CD4-positive, alpha-beta memory T cell (primary cell): Measurements from ENCODE around the gene GPRIN1. TPM values are rescaled to one million over a fixed set of nuclear protein-coding genes. Genes with fewer than 3 reads are reported as not detected.

Experiments used
- CTCF ChIA-PET: fragments of 350-600 bp; sonication (Branson Sonifier 250); formaldehyde crosslinking; loops from one replicate; lab custom pipeline; 2021; ENCODE audit warnings: inconsistent platforms; ENCODE audit not compliant: partially characterized antibody; lab: Charles Lee
- POLR2A ChIA-PET: fragments of 350-600 bp; sonication (Branson Sonifier 250); formaldehyde crosslinking; loops from one replicate; lab custom pipeline; 2021; ENCODE audit not compliant: partially characterized antibody; lab: Charles Lee
- DNase-seq, 5 donors: peaks; one replicate each; pipeline versions ENCODE4 v3.0.0 to v3.0.0-alpha.2; 2020 to 2022; ENCODE audit warnings: mixed read lengths in 1 of 5
- H3K27ac ChIP-seq: one replicate; pipeline ENCODE4 v1.7.0; 2013; ENCODE audit warnings: low read depth, low read length
- H3K27me3 ChIP-seq: 2 replicates; pipeline ENCODE4 v1.7.0; 2013; ENCODE audit warnings: mild to moderate bottlenecking, low read length, moderate library complexity; ENCODE audit not compliant: insufficient read depth
- H3K36me3 ChIP-seq: 2 replicates; pipeline ENCODE4 v1.7.0; 2013; ENCODE audit warnings: mild to moderate bottlenecking, low read length, moderate library complexity; ENCODE audit not compliant: insufficient read depth
- H3K4me1 ChIP-seq: 2 replicates; pipeline ENCODE4 v1.7.0; 2013; ENCODE audit warnings: mild to moderate bottlenecking, low read length, moderate library complexity; ENCODE audit not compliant: insufficient read depth
- H3K4me3 ChIP-seq, 2 donors: one replicate each; pipeline ENCODE4 v1.7.0; 2013; ENCODE audit warnings: low read length in 2 of 2, mild to moderate bottlenecking in 1 of 2
- H3K9me3 ChIP-seq, 2 donors: one replicate each; pipeline ENCODE4 v1.7.0; 2013; ENCODE audit warnings: low read length in 2 of 2, control low read depth in 1 of 2; ENCODE audit not compliant: control insufficient read depth in 1 of 2
- H3K27ac Mint-ChIP-seq, 7 donors: one replicate each; pipeline ENCODE4 v1.8.0; 2020 to 2021; ENCODE audit warnings: mixed read lengths in 7 of 7, mild to moderate bottlenecking in 6 of 7, inconsistent platforms in 3 of 7, moderate library complexity in 3 of 7
- H3K27me3 Mint-ChIP-seq, 2 donors: one replicate each; pipeline ENCODE4 v1.8.0; 2020 to 2021; ENCODE audit warnings: mixed read lengths in 2 of 2
- H3K36me3 Mint-ChIP-seq, 2 donors: one replicate each; pipeline ENCODE4 v1.8.0; 2020 to 2021; ENCODE audit warnings: mixed read lengths in 2 of 2, inconsistent platforms in 1 of 2, mild to moderate bottlenecking in 1 of 2
- H3K4me1 Mint-ChIP-seq, 4 donors: one replicate each; pipeline ENCODE4 v1.8.0; 2020 to 2021; ENCODE audit warnings: mixed read lengths in 4 of 4, mild to moderate bottlenecking in 1 of 4
- H3K4me3 Mint-ChIP-seq, 8 donors: one replicate each; pipeline ENCODE4 v1.8.0; 2020 to 2021; ENCODE audit warnings: mixed read lengths in 8 of 8, mild to moderate bottlenecking in 7 of 8, moderate library complexity in 6 of 8, inconsistent platforms in 3 of 8
- H3K9me3 Mint-ChIP-seq, 8 donors: one replicate each; pipeline ENCODE4 v1.8.0; 2020 to 2021; ENCODE audit warnings: mixed read lengths in 8 of 8, mild to moderate bottlenecking in 5 of 8, inconsistent platforms in 3 of 8, moderate library complexity in 1 of 8
- intact Hi-C: fragments of 100-400 bp; cut with micrococcal nuclease; formaldehyde crosslinking; loops from one replicate; pipeline ENCODE4 v1.15.1; 2023
- polyA plus RNA-seq, 2 donors: library from polyadenylated mRNA; unstranded; fragments of 300-500 nt; fragmentation: Illumina TruSeq; gene quantifications; one replicate each; pipeline ENCODE4 v1.2.3, GENCODE V29; 2021
- total RNA-seq, 2 experiments: library from RNA; stranded (reverse); gene quantifications; one replicate each; pipeline ENCODE4 v1.2.3, GENCODE V29; 2021

The GPRIN1 gene
- total RNA-seq, result under 1 TPM; 0.41 to 0.44 TPM
- polyA plus RNA-seq, result under 1 TPM in 1 of 2 donors, not detected in 1; 0.37 TPM

- CTCF ChIA-PET, result interaction anchor here (1.3 kb wide), 1 partner anchor 51 kb away, joined by 4 read pairs; no protein-coding TSS in a partner anchor
- H3K4me3 ChIP-seq, result peak within 1 kb of the TSS in 1 of 2 donors; percentile 62
- Mint-ChIP-seq H3K4me1 (peaks cover 7 to 20% (median 13%) of the 10 kb centered on the region in 4 donors), H3K9me3 (peaks cover 0 to 4% (median 0%) of the 10 kb centered on the region in 8 donors), H3K27ac (peak within 1 kb of the TSS in 6 of 7 donors; percentile 49 to 93 (median 62)), H3K4me3 (peak within 1 kb of the TSS; percentile 88 to 95 (median 91)), H3K36me3 (peaks cover 0 to 5% of the 10 kb centered on the region in 2 donors), H3K27me3 (peaks cover 9 to 32% of the 10 kb centered on the region in 2 donors)
- peaks cover 8% of the 10 kb centered on the region for H3K4me1 ChIP-seq
- H3K36me3 ChIP-seq, result no peaks in the 10 kb centered on the region
- intact Hi-C loops, result no loop called here
- no peaks in the 10 kb centered on the region for H3K27me3 ChIP-seq
- H3K9me3 ChIP-seq, result no peaks in the 10 kb centered on the region
- H3K27ac ChIP-seq, result no peak within 1 kb of the TSS
- POLR2A ChIA-PET, result no interaction called here
- DNase-seq, result peak in 4 of 5 donors; percentile 31 to 64 (median 40)
Observed at GRCh38 chr5:176609724-176610434, at the start of gene GPRIN1. Gene GPRIN1, minus strand, starts transcription at chr5:176610156. Its CDS starts 10,322 bp downstream, at chr5:176599834.

- Histone ChIP-seq H3K27ac (no peak overlapping the region), H3K36me3 (no peaks in the 10 kb centered on the region), H3K9me3 (no peaks in the 10 kb centered on the region), H3K27me3 (no peaks in the 10 kb centered on the region), H3K4me1 (peaks cover 36% of the 10 kb centered on the region), H3K4me3 (peak overlapping the region in 1 of 2 donors; percentile 34)
- DNase-seq, result no peak
- Mint-ChIP-seq H3K36me3 (peaks cover 0 to 10% of the 10 kb centered on the region in 2 donors), H3K9me3 (no peaks in the 10 kb centered on the region), H3K4me3 (peak overlapping the region in 6 of 8 donors; percentile 79 to 89 (median 84)), H3K4me1 (peaks cover 23 to 35% (median 32%) of the 10 kb centered on the region in 4 donors), H3K27me3 (peaks cover 3 to 10% of the 10 kb centered on the region in 2 donors), H3K27ac (peak overlapping the region in 6 of 7 donors; percentile 54 to 91 (median 84))
- intact Hi-C loops, result no loop called here
- ChIA-PET CTCF (interaction anchor here (0.9 to 5.9 kb wide), 12 partner anchors 10 to 930 kb away, joined by 3 to 129 read pairs (median 9); partner anchors contain the start of gene TSPAN17), POLR2A (interaction anchor here (2.0 to 5.8 kb wide), 2 partner anchors 11 to 243 kb away, joined by 6 to 55 read pairs; partner anchors contain the start of genes CLTB and TSPAN17)
Observed at GRCh38 chr5:176659512-176659839, 49.5 kb upstream of the GPRIN1 start.

GRCh38 chr5:176658817-176659511 is 49.0 kb upstream of the GPRIN1 start:
- Mint-ChIP-seq H3K36me3 (peaks cover 0 to 10% of the 10 kb centered on the region in 2 donors), H3K27ac (peak overlapping the region; percentile 54 to 91 (median 84)), H3K27me3 (peaks cover 0 to 7% of the 10 kb centered on the region in 2 donors), H3K4me1 (peaks cover 23 to 35% (median 32%) of the 10 kb centered on the region in 4 donors), H3K4me3 (peak overlapping the region; percentile 62 to 89 (median 84)), H3K9me3 (no peaks in the 10 kb centered on the region)
- intact Hi-C loops, result loop anchor here (1.0 kb wide), 1 partner anchor 12 kb away; the partner anchor contains the start of gene TSPAN17
- CTCF ChIA-PET, result interaction anchor here (0.8 to 5.9 kb wide), 9 partner anchors 9 to 886 kb away, joined by 3 to 129 read pairs (median 7); partner anchors contain the start of gene TSPAN17
- Histone ChIP-seq H3K27me3 (no peaks in the 10 kb centered on the region), H3K4me3 (peak overlapping the region; percentile 34 to 42), H3K36me3 (no peaks in the 10 kb centered on the region), H3K4me1 (peaks cover 41% of the 10 kb centered on the region), H3K9me3 (no peaks in the 10 kb centered on the region), H3K27ac (no peak overlapping the region)
- peak; percentile 37 to 63 (median 42) for DNase-seq
- POLR2A ChIA-PET, result interaction anchor here (1.0 to 5.8 kb wide), 2 partner anchors 11 to 298 kb away, joined by 3 to 55 read pairs; partner anchors contain the start of gene TSPAN17

GRCh38 chr5:176658007-176658599 is 48.1 kb upstream of the GPRIN1 start:
- Mint-ChIP-seq H3K36me3 (peaks cover 0 to 17% of the 10 kb centered on the region in 2 donors), H3K27ac (peak overlapping the region in 4 of 7 donors; percentile 54 to 91 (median 85)), H3K4me3 (peak overlapping the region; percentile 62 to 89 (median 84)), H3K27me3 (peaks cover 0 to 2% of the 10 kb centered on the region in 2 donors), H3K9me3 (no peaks in the 10 kb centered on the region), H3K4me1 (peaks cover 31 to 44% (median 41%) of the 10 kb centered on the region in 4 donors)
- Histone ChIP-seq H3K9me3 (no peaks in the 10 kb centered on the region), H3K4me1 (peaks cover 49% of the 10 kb centered on the region), H3K36me3 (no peaks in the 10 kb centered on the region), H3K27ac (no peak overlapping the region), H3K4me3 (peak overlapping the region in 1 of 2 donors; percentile 34), H3K27me3 (no peaks in the 10 kb centered on the region)
- intact Hi-C loops, result loop anchor here (1.0 kb wide), 1 partner anchor 11 kb away; the partner anchor contains the start of gene TSPAN17
- peak; percentile 53 to 64 (median 57) for DNase-seq
- POLR2A ChIA-PET, result interaction anchor here (0.9 to 5.8 kb wide), 4 partner anchors 10 to 299 kb away, joined by 3 to 55 read pairs (median 4); partner anchors contain the start of gene TSPAN17
- CTCF ChIA-PET, result interaction anchor here (0.7 to 5.9 kb wide), 13 partner anchors 9 to 1124 kb away, joined by 3 to 129 read pairs (median 4); partner anchors contain the start of gene TSPAN17

- peaks cover 36 to 60% (median 51%) of the 10 kb centered on the region in 4 donors for H3K4me1 Mint-ChIP-seq
- H3K4me3 Mint-ChIP-seq, result peak overlapping the region in 1 of 8 donors; percentile 18
- DNase-seq, result no peak
- no peaks in the 10 kb centered on the region for H3K9me3 Mint-ChIP-seq
- CTCF ChIA-PET, result interaction anchor here (1.1 to 5.9 kb wide), 3 partner anchors 7 to 456 kb away, joined by 3 to 129 read pairs (median 28); partner anchors contain the start of gene TSPAN17
- H3K4me3 ChIP-seq, result no peak overlapping the region
- intact Hi-C loops, result no loop called here
- peaks cover 0 to under 1% of the 10 kb centered on the region in 2 donors for H3K27me3 Mint-ChIP-seq
- H3K9me3 ChIP-seq, result no peaks in the 10 kb centered on the region
- H3K27me3 ChIP-seq, result no peaks in the 10 kb centered on the region
- peaks cover 0 to 17% of the 10 kb centered on the region in 2 donors for H3K36me3 Mint-ChIP-seq
- H3K36me3 ChIP-seq, result no peaks in the 10 kb centered on the region
- H3K4me1 ChIP-seq, result peaks cover 60% of the 10 kb centered on the region
- no peak overlapping the region for H3K27ac ChIP-seq
- POLR2A ChIA-PET, result interaction anchor here (5.8 kb wide), 1 partner anchor 8 kb away, joined by 55 read pairs; the partner anchor contains the start of gene TSPAN17
- H3K27ac Mint-ChIP-seq, result no peak overlapping the region
Observed at GRCh38 chr5:176656467-176656990, 46.6 kb upstream of the GPRIN1 start.

GRCh38 chr5:176654856-176655255 is 44.9 kb upstream of the GPRIN1 start:
- H3K27me3 ChIP-seq, result no peaks in the 10 kb centered on the region
- H3K36me3 ChIP-seq, result no peaks in the 10 kb centered on the region
- intact Hi-C loops, result no loop called here
- POLR2A ChIA-PET, result no interaction called here
- H3K4me1 ChIP-seq, result peaks cover 60% of the 10 kb centered on the region
- no peaks in the 10 kb centered on the region for H3K9me3 Mint-ChIP-seq
- CTCF ChIA-PET, result interaction anchor here (1.1 kb wide), 1 partner anchor 456 kb away, joined by 3 read pairs; no protein-coding TSS in a partner anchor
- H3K4me1 Mint-ChIP-seq, result peaks cover 37 to 63% (median 53%) of the 10 kb centered on the region in 4 donors
- no peaks in the 10 kb centered on the region for H3K9me3 ChIP-seq
- peak overlapping the region in 3 of 7 donors; percentile 9 to 65 (median 46) for H3K27ac Mint-ChIP-seq
- peak in 1 of 5 donors; percentile 48 for DNase-seq
- H3K36me3 Mint-ChIP-seq, result peaks cover 0 to 17% of the 10 kb centered on the region in 2 donors
- peak overlapping the region in 1 of 8 donors; percentile 25 for H3K4me3 Mint-ChIP-seq
- H3K27ac ChIP-seq, result no peak overlapping the region
- H3K4me3 ChIP-seq, result no peak overlapping the region
- no peaks in the 10 kb centered on the region for H3K27me3 Mint-ChIP-seq
